Upper lobe of left lung (tissue), 4 donors: ENCODE results near the gene ETFDH.

ENCODE experiments used
- CTCF ChIP-seq, 6 experiments: fragments of 450-650 bp in 4 of 6; fragments of 200-600 bp in 2 of 6; sonication (generic) in 2 of 6; IDR thresholded peaks; one replicate each; pipeline ENCODE4 v1.5.1; 2016 to 2019; ENCODE audit warnings: antibody characterized with exemption in 6 of 6
- POLR2AphosphoS5 ChIP-seq, 2 donors: sonication (generic); formaldehyde crosslinking; IDR thresholded peaks; one replicate each; pipeline ENCODE4 v1.5.1; 2017; ENCODE audit warnings: antibody characterized with exemption in 2 of 2

GRCh38 chr4:158688813-158689212, 16.7 kb downstream of the ETFDH start:
- TF ChIP-seq POLR2AphosphoS5 (IDR thresholded peaks at IDR 0.05) (no peak), CTCF (IDR thresholded peaks at IDR 0.05) (no peak)
